GM12878 (cell line): Measurements from ENCODE around the gene SHMT2. TPM values are rescaled to one million over a fixed set of nuclear protein-coding genes. Genes with fewer than 3 reads are reported as not detected.

Experiments used
- ATAC-seq: fragments of 200-7000 bp; cut with Tn5 transposase; 3 replicates; pipeline ENCODE4 v1.9.1; 2020; ENCODE audit warnings: mild to moderate bottlenecking, moderate library complexity
- BruUV-seq: library from RNA; stranded (reverse); fragments of 400-500 nt; replicated peaks from 2 replicates; lab custom pipeline; 2021; lab: Mats Ljungman, UMichigan
- CTCF ChIA-PET: fragments of 300-600 bp; sonication (Branson Sonifier 250); formaldehyde crosslinking; extraction: SDS; loops from one replicate; lab custom pipeline; 2021; ENCODE audit warnings: inconsistent platforms; lab: Yijun Ruan, JAX
- POLR2A ChIA-PET: fragments of 350-600 bp; formaldehyde crosslinking; extraction: SDS; loops from one replicate; lab custom pipeline; 2021; ENCODE audit warnings: inconsistent platforms; lab: Charles Lee
- RAD21 ChIA-PET: fragments of 300-600 bp; sonication (Branson Sonifier 250); formaldehyde crosslinking; loops from one replicate; lab custom pipeline; 2023; ENCODE audit warnings: antibody characterized with exemption; ENCODE audit not compliant: unreplicated experiment; lab: Charles Lee
- SMC1A ChIA-PET: fragments of 300-600 bp; sonication (Branson Sonifier 250); formaldehyde crosslinking; loops from one replicate; lab custom pipeline; 2023; ENCODE audit not compliant: unreplicated experiment, uncharacterized antibody; lab: Charles Lee
- DNase-seq: peaks from one replicate; pipeline ENCODE4 v3.0.0-alpha.2; 2011; ENCODE audit warnings: low read depth, low spot score
- FAIRE-seq: peaks from 3 replicates; lab custom pipeline; 2011; peaks lifted over from hg19 to GRCh38; lab: Jason Lieb, UNC
- H2AFZ ChIP-seq: 2 replicates; pipeline ENCODE4 v1.6.0; 2011; ENCODE audit warnings: low read depth, low read length, control low read depth; ENCODE audit not compliant: control insufficient read depth
- H3K27ac ChIP-seq: 2 replicates; pipeline ENCODE4 v1.5.1; 2011; ENCODE audit warnings: control low read depth; ENCODE audit not compliant: control insufficient read depth, insufficient read depth
- H3K27me3 ChIP-seq, 2 experiments: replicated peaks in 1 of 2; 2 replicates each; pipeline versions ENCODE4 v1.6.0 to v1.6.1; 2011; ENCODE audit warnings: low read length in 1 of 2; ENCODE audit not compliant: control insufficient read depth in 2 of 2, insufficient read depth in 2 of 2
- H3K36me3 ChIP-seq, 2 experiments: 2 replicates each; pipeline ENCODE4 v1.5.1; 2011; ENCODE audit warnings: low read length in 1 of 2; ENCODE audit not compliant: control insufficient read depth in 2 of 2, insufficient read depth in 2 of 2
- H3K4me1 ChIP-seq: 2 replicates; pipeline ENCODE4 v1.6.1; 2011; ENCODE audit warnings: mild to moderate bottlenecking, low read length, moderate library complexity, mixed read lengths; ENCODE audit not compliant: control insufficient read depth, insufficient read depth
- H3K4me2 ChIP-seq: 2 replicates; pipeline ENCODE4 v1.6.0; 2011; ENCODE audit warnings: control low read depth; ENCODE audit not compliant: control insufficient read depth, insufficient read depth
- H3K4me3 ChIP-seq: fragments of 200-600 bp; sonication (generic); 2 replicates; pipeline ENCODE4 v1.5.1; 2016
- H3K79me2 ChIP-seq: 2 replicates; pipeline ENCODE4 v1.6.0; 2011; ENCODE audit warnings: low read length; ENCODE audit not compliant: control insufficient read depth, insufficient read depth
- H3K9ac ChIP-seq: 2 replicates; pipeline ENCODE4 v1.8.0; 2011; ENCODE audit warnings: low read length, control low read depth, mixed read lengths; ENCODE audit not compliant: control insufficient read depth, insufficient read depth
- H3K9me3 ChIP-seq: replicated peaks from 3 replicates; pipeline ENCODE4 v1.5.1; 2011; ENCODE audit warnings: mild to moderate bottlenecking, low read length; ENCODE audit not compliant: control insufficient read depth, insufficient read depth
- H4K20me1 ChIP-seq: 2 replicates; pipeline ENCODE4 v1.6.0; 2011; ENCODE audit not compliant: control insufficient read depth, insufficient read depth
- BACH1 ChIP-seq: fragments of 450-650 bp; IDR thresholded peaks from 2 replicates; pipeline ENCODE4 v1.6.1; 2017; ENCODE audit warnings: mild to moderate bottlenecking, borderline replicate concordance
- BCL3 ChIP-seq: IDR thresholded peaks from 2 replicates; pipeline ENCODE4 v1.6.1; 2011; ENCODE audit warnings: borderline replicate concordance, low read depth, mild to moderate bottlenecking, moderate library complexity, low read length; ENCODE audit not compliant: insufficient read depth, poor library complexity, severe bottlenecking
- BHLHE40 ChIP-seq, 2 experiments: fragments of 450-650 bp in 1 of 2; IDR thresholded peaks; 2 replicates each; pipeline ENCODE4 v1.6.1; 2011 to 2017; ENCODE audit warnings: low read depth in 2 of 2, borderline replicate concordance in 1 of 2, improper control_type of control experiment in 1 of 2, low read length in 1 of 2, mild to moderate bottlenecking in 1 of 2
- CREM ChIP-seq: IDR thresholded peaks from 2 replicates; pipeline ENCODE4 v1.6.1; 2014; ENCODE audit warnings: antibody characterized with exemption, low read depth
- FOXK2 ChIP-seq: fragments of 450-650 bp; IDR thresholded peaks from 2 replicates; pipeline ENCODE4 v1.6.1; 2017; ENCODE audit warnings: mild to moderate bottlenecking, moderate library complexity
- RELB ChIP-seq: fragments of 450-650 bp; IDR thresholded peaks from 2 replicates; pipeline ENCODE4 v1.6.1; 2017; ENCODE audit warnings: low read depth, mild to moderate bottlenecking, moderate library complexity
- SP1 ChIP-seq: IDR thresholded peaks from one replicate; pipeline ENCODE4 v1.6.1; 2011; ENCODE audit warnings: low read depth, low read length
- ZBTB33 ChIP-seq: fragments of 450-650 bp; IDR thresholded peaks from 2 replicates; pipeline ENCODE4 v1.6.1; 2017; ENCODE audit warnings: mild to moderate bottlenecking
- ZBTB40 ChIP-seq: fragments of 450-650 bp; IDR thresholded peaks from 2 replicates; pipeline ENCODE4 v1.6.1; 2016; ENCODE audit warnings: mild to moderate bottlenecking, moderate library complexity, borderline replicate concordance
- ZNF207 ChIP-seq: fragments of 450-650 bp; IDR thresholded peaks from 2 replicates; pipeline ENCODE4 v1.6.1; 2014; ENCODE audit warnings: antibody characterized with exemption, mild to moderate bottlenecking, borderline replicate concordance
- WGBS: methylation state at CpG from one replicate; pipeline ENCODE4 v1.1.6; 2016; ENCODE audit warnings: low lambda C conversion rate; ENCODE audit not compliant: insufficient replicate concordance, insufficient coverage; ENCODE audit errors: missing lambda C conversion rate; 5-methylcytosine and 5-hydroxymethylcytosine counted together
- in situ Hi-C: fragments of 300-500 bp; cut with MboI; formaldehyde crosslinking; loops from 9 replicates; pipeline ENCODE4 v1.14.3; 2018; ENCODE audit warnings: mixed read lengths
- intact Hi-C: fragments of 100-400 bp; cut with micrococcal nuclease; formaldehyde crosslinking; loops from one replicate; pipeline ENCODE4 v1.14.2; 2022; ENCODE audit not compliant: unreplicated experiment
- polyA plus RNA-seq, 11 experiments: library from polyadenylated mRNA; depleted of rRNA in 4 of 11; unstranded in 6 of 11; stranded (reverse) in 5 of 11; fragments of >200 nt; fragmentation: Nextera tagmentation in 4 of 11; fragmentation: Illumina TruSeq in 1 of 11; extraction: Ambion mirVana in 4 of 11; extraction: Trizol in 1 of 11; gene quantifications; 1 replicate in 1 of 11; 2 replicates in 10 of 11; pipeline versions ENCODE4 v1.2.1 to v1.2.3, GENCODE V29; 2011 to 2016; ENCODE audit warnings: inconsistent platforms in 2 of 11, missing spikeins in 2 of 11, low read depth in 1 of 11
- total RNA-seq, 4 experiments: library from RNA; depleted of rRNA in 3 of 4; stranded (reverse); fragments of >200 nt in 3 of 4; fragmentation: Illumina TruSeq in 1 of 4; extraction: Trizol in 1 of 4; gene quantifications; 2 replicates each; pipeline versions ENCODE4 v1.2.1 to v1.2.3, GENCODE V29; 2013 to 2021

SHMT2 gene
- total and polyA plus RNA-seq, 10 of the 15 experiments (the other 5 are each of a cell fraction or from before 2014, with no cell fraction given): 57.0 to 292 (median 186) TPM

- TF ChIP-seq ZNF207 (no peak), BACH1 (no peak), RELB (no peak), ZBTB33 (no peak)
Observed at GRCh38 chr12:57181561-57182155, 47.9 kb upstream of the SHMT2 start (continued).

GRCh38 chr12:57182918-57183575 lies 46.5 kb upstream of the SHMT2 start:
- in situ Hi-C loops: loop anchor here (5.0 kb wide), 1 partner anchor 61 kb away; no protein-coding TSS in a partner anchor
- Histone ChIP-seq H2AFZ (no peak overlapping the region), H3K4me1 (no peaks in the 10 kb centered on the region), H3K4me2 (no peak overlapping the region), H3K9me3 (no peaks in the 10 kb centered on the region), H3K4me3 (no peak overlapping the region), H3K27ac (no peak overlapping the region), H4K20me1 (no peaks in the 10 kb centered on the region), H3K36me3 (no peaks in the 10 kb centered on the region), H3K27me3 (no peaks in the 10 kb centered on the region; a peak in 2 of 4 replicates), H3K9ac (no peak overlapping the region), H3K79me2 (no peaks in the 10 kb centered on the region)
- ChIA-PET SMC1A (interaction anchor here (1.4 to 4.0 kb wide), 4 partner anchors 57 to 120 kb away, joined by 6 to 36 read pairs (median 12); partner anchors contain the start of genes LRP1 and STAT6), POLR2A (no interaction called here), RAD21 (interaction anchor here (0.6 to 2.7 kb wide), 11 partner anchors 56 to 182 kb away, joined by 3 to 13 read pairs (median 5); no protein-coding TSS in a partner anchor), CTCF (interaction anchor here (0.6 to 10.4 kb wide), 26 partner anchors 12 to 354 kb away, joined by 3 to 159 read pairs (median 4); partner anchors contain the start of genes LRP1, NEMP1, SHMT2 and STAT6)
- BruUV-seq: no TSS peak
- intact Hi-C loops: loop anchor here (1.0 to 2.0 kb wide), 4 partner anchors 59 to 174 kb away; no protein-coding TSS in a partner anchor
- 6% methylated on average over 13 of the region's 13 CpGs for WGBS
- FAIRE-seq (peak; percentile 91), DNase-seq (peak; percentile 15), ATAC-seq (peak; percentile 98)
- TF ChIP-seq BCL3 (peak; percentile 34), CREM (no peak), BHLHE40 (IDR thresholded peaks at IDR 0.05; ENCODE audit: borderline replicate concordance in 1 of 2, low read depth in 2 of 2, low read length in 1 of 2) (peak; percentile 13 to 49; a peak in 2 of 4 replicates), FOXK2 (no peak), SP1 (peak; percentile 33), ZBTB40 (no peak)
